PFSK-1 (cell line): ENCODE results near the gene SOBP.

Experiments
- POLR2AphosphoS5 ChIP-seq: IDR thresholded peaks from 2 replicates; pipeline ENCODE4 v1.6.1; 2012; ENCODE audit warnings: low read depth, mild to moderate bottlenecking, control low read depth, low read length, moderate library complexity
- REST ChIP-seq, 2 experiments: IDR thresholded peaks; 2 replicates each; pipeline versions ENCODE4 v1.6.1 to v1.8.0; 2011 to 2012; ENCODE audit warnings: low read depth in 2 of 2, low read length in 2 of 2, control low read depth in 1 of 2, inconsistent platforms in 1 of 2, mild to moderate bottlenecking in 1 of 2, moderate library complexity in 1 of 2; ENCODE audit not compliant: insufficient read depth in 1 of 2
- TAF1 ChIP-seq: IDR thresholded peaks from 2 replicates; pipeline ENCODE4 v1.6.1; 2012; ENCODE audit warnings: low read length, control low read depth, borderline replicate concordance; ENCODE audit not compliant: insufficient read depth

GRCh38 chr6:107440936-107441335, 49.0 kb upstream of the SOBP start:
- TF ChIP-seq POLR2AphosphoS5, result no peak
- no peak for TF ChIP-seq TAF1
- no peak for TF ChIP-seq REST (IDR thresholded peaks at IDR 0.05; ENCODE audit: insufficient read depth in 1 of 2, low read depth in 2 of 2, low read length in 2 of 2)
